GM21737 (cell line): ENCODE results near the gene PTPN9.
"Not testable (repeated sequence)": the region's sequence is repeated elsewhere in the genome, so short reads cannot be mapped to it uniquely, and the experiment has no call there.

Experiments used
- ATAC-seq: cut with Tn5 transposase; IDR thresholded peaks from one replicate; pipeline ENCODE4 v1.9.1; 2021; ENCODE audit warnings: mild to moderate bottlenecking, moderate library complexity; ENCODE audit not compliant: unreplicated experiment

Gene PTPN9

GRCh38 chr15:75454471-75455378 is 124.4 kb downstream of the PTPN9 start:
- no peak for ATAC-seq

- ATAC-seq, result peak; percentile 35
Measured at GRCh38 chr15:75453703-75454470, 125.2 kb downstream of the PTPN9 start.

GRCh38 chr15:75452865-75453702 is 126.0 kb downstream of the PTPN9 start:
- no peak for ATAC-seq

GRCh38 chr15:75452364-75452864 is 126.7 kb downstream of the PTPN9 start:
- ATAC-seq, result no peak

GRCh38 chr15:75451674-75452363 is 127.3 kb downstream of the PTPN9 start, which contains the start of gene SIN3A:
Gene SIN3A, minus strand, starts transcription at chr15:75451690. Its CDS starts 21,315 bp downstream, at chr15:75430375.
- ATAC-seq, result peak; percentile 37

- no peak for ATAC-seq
Measured at GRCh38 chr15:75451202-75451673, 127.9 kb downstream of the PTPN9 start.

- peak; percentile 22 for ATAC-seq
Measured at GRCh38 chr15:75450307-75451201, 128.6 kb downstream of the PTPN9 start.

GRCh38 chr15:75449585-75450306 is 129.4 kb downstream of the PTPN9 start:
- ATAC-seq, result no peak

- not testable (repeated sequence) for ATAC-seq
Measured at GRCh38 chr15:75448171-75448570, 130.9 kb downstream of the PTPN9 start.

- ATAC-seq, result no peak
Measured at GRCh38 chr15:75446151-75446550, 133.0 kb downstream of the PTPN9 start.

GRCh38 chr15:75445324-75445723 is 133.8 kb downstream of the PTPN9 start:
- ATAC-seq, result not testable (repeated sequence)

GRCh38 chr15:75443972-75444453 is 135.1 kb downstream of the PTPN9 start:
- not testable (repeated sequence) for ATAC-seq

GRCh38 chr15:75437721-75438120 is 141.4 kb downstream of the PTPN9 start:
- no peak for ATAC-seq

GRCh38 chr15:75436881-75437280 is 142.2 kb downstream of the PTPN9 start:
- no peak for ATAC-seq

- no peak for ATAC-seq
Measured at GRCh38 chr15:75431682-75432081, 147.4 kb downstream of the PTPN9 start.

GRCh38 chr15:75431270-75431669 is 147.8 kb downstream of the PTPN9 start:
- ATAC-seq, result no peak

- ATAC-seq, result no peak
Measured at GRCh38 chr15:75430259-75430658, 148.9 kb downstream of the PTPN9 start.

- ATAC-seq, result no peak
Measured at GRCh38 chr15:75428152-75428551, 151.0 kb downstream of the PTPN9 start.
